Caco-2 (cell line): Measurements from ENCODE around the gene TRIO. TPM values are rescaled to one million over a fixed set of nuclear protein-coding genes. Genes with fewer than 3 reads are reported as not detected.

Source experiments
- BruUV-seq: library from RNA; stranded (reverse); fragments of 400-500 nt; replicated peaks from 2 replicates; lab custom pipeline; 2021; lab: Mats Ljungman, UMichigan
- CTCF ChIA-PET: fragments of 300-600 bp; sonication (Branson Sonifier 250); formaldehyde crosslinking; loops from one replicate; lab custom pipeline; 2022; ENCODE audit warnings: antibody characterized with exemption; lab: Charles Lee
- POLR2A ChIA-PET: fragments of 300-600 bp; sonication (Branson Sonifier 250); formaldehyde crosslinking; loops from one replicate; lab custom pipeline; 2022; ENCODE audit warnings: antibody characterized with exemption; lab: Charles Lee
- DNase-seq, 2 experiments: peaks; one replicate each; pipeline versions ENCODE4 v3.0.0 to v3.0.0-alpha.2; 2020 to 2022
- H3K27me3 ChIP-seq: replicated peaks from 2 replicates; pipeline ENCODE4 v1.6.0; 2011; ENCODE audit warnings: low read length; ENCODE audit not compliant: control insufficient read depth, insufficient read depth
- H3K36me3 ChIP-seq: 2 replicates; pipeline ENCODE4 v1.5.1; 2011; ENCODE audit warnings: low read length; ENCODE audit not compliant: control insufficient read depth, insufficient read depth
- H3K4me1 ChIP-seq: fragments of 250-450 bp; sonication (Bioruptor Pico); 2 replicates; pipeline ENCODE4 v1.5.1; 2020; ENCODE audit warnings: mild to moderate bottlenecking
- H3K4me3 ChIP-seq: 2 replicates; pipeline ENCODE4 v1.5.1; 2011; ENCODE audit warnings: low read depth, mild to moderate bottlenecking, control low read depth, low read length
- H3K9me3 ChIP-seq: fragments of 250-450 bp; sonication (Bioruptor Pico); 2 replicates; pipeline ENCODE4 v1.5.1; 2020; ENCODE audit warnings: mild to moderate bottlenecking, moderate library complexity
- H3K27ac Mint-ChIP-seq: one replicate; pipeline ENCODE4 v1.8.0; 2022; ENCODE audit warnings: mixed read lengths; ENCODE audit not compliant: unreplicated experiment
- H3K27me3 Mint-ChIP-seq: one replicate; pipeline ENCODE4 v1.8.0; 2022; ENCODE audit warnings: mixed read lengths; ENCODE audit not compliant: insufficient read depth, unreplicated experiment
- H3K36me3 Mint-ChIP-seq: one replicate; pipeline ENCODE4 v1.8.0; 2022; ENCODE audit warnings: mild to moderate bottlenecking, mixed read lengths; ENCODE audit not compliant: insufficient read depth, unreplicated experiment
- H3K4me1 Mint-ChIP-seq: one replicate; pipeline ENCODE4 v1.8.0; 2022; ENCODE audit warnings: low read depth, mixed read lengths; ENCODE audit not compliant: unreplicated experiment
- H3K4me3 Mint-ChIP-seq: one replicate; pipeline ENCODE4 v1.8.0; 2022; ENCODE audit warnings: mild to moderate bottlenecking, moderate library complexity, mixed read lengths; ENCODE audit not compliant: unreplicated experiment
- H3K9me3 Mint-ChIP-seq: one replicate; pipeline ENCODE4 v1.8.0; 2022; ENCODE audit warnings: mixed read lengths; ENCODE audit not compliant: unreplicated experiment
- intact Hi-C: fragments of 100-400 bp; cut with micrococcal nuclease; formaldehyde crosslinking; loops from one replicate; pipeline ENCODE4 v1.10.0; 2022; ENCODE audit not compliant: unreplicated experiment
- total RNA-seq: library from RNA; stranded (reverse); gene quantifications from 2 replicates; pipeline ENCODE4 v1.2.3, GENCODE V29; 2022
- TF ChIP-seq, protein P1 (sequence below), 2 experiments: fragments of 200-600 bp in 1 of 2; IDR thresholded peaks; 1 replicate in 1 of 2; 2 replicates in 1 of 2; pipeline versions ENCODE4 v1.5.1 to v1.8.0; 2011 to 2022; ENCODE audit warnings: antibody characterized with exemption in 1 of 2, control low read depth in 1 of 2, inconsistent platforms in 1 of 2, low read depth in 1 of 2, low read length in 1 of 2, mild to moderate bottlenecking in 1 of 2, moderate library complexity in 1 of 2; ENCODE audit not compliant: insufficient read depth in 1 of 2, severe bottlenecking in 1 of 2, unreplicated experiment in 1 of 2

Gene TRIO
- total RNA-seq, 1 experiment from 2014 or later: 92.0 TPM

DNA sequence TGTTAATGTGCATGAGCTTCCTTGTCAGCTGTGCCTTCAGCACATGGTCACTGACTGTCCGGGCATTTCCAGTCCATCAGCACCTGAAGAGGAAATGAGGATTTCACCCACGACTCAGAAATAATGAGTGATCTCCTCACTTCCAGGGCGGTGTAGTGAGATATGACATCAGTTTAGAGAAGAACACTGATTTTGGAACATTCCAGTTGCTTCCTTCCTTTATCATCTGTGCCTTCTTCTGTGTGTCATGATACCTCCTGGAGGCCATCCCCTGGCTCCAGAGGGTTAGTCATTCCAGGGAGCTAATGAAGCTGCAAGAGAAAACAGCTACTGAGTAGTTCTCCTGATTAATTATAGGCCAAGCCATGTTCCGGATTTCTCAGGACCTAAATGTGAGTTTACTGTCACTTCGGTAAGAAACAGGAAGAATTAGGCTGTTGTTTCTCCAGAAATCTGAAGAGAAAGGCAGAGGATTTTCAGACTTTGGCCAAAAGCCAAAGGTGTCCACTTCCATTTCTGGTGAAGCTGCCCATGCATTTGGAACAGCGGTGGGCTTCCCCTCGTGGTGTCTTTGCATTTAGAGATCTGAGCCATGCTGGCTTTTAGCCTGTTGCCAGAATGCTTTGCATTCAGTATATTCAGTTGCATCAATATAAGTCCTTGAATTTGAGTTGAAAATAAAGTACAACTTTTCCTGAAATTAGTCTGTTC lies 277.1 kb downstream of the TRIO start:
- H3K4me3 Mint-ChIP-seq: no peak overlapping the region
- BruUV-seq: no TSS peak
- no peaks in the 10 kb centered on the region for H3K4me1 Mint-ChIP-seq
- H3K4me3 ChIP-seq: no peak overlapping the region
- no peaks in the 10 kb centered on the region for H3K27me3 ChIP-seq
- DNase-seq: no peak
- TF ChIP-seq, protein P1, sequence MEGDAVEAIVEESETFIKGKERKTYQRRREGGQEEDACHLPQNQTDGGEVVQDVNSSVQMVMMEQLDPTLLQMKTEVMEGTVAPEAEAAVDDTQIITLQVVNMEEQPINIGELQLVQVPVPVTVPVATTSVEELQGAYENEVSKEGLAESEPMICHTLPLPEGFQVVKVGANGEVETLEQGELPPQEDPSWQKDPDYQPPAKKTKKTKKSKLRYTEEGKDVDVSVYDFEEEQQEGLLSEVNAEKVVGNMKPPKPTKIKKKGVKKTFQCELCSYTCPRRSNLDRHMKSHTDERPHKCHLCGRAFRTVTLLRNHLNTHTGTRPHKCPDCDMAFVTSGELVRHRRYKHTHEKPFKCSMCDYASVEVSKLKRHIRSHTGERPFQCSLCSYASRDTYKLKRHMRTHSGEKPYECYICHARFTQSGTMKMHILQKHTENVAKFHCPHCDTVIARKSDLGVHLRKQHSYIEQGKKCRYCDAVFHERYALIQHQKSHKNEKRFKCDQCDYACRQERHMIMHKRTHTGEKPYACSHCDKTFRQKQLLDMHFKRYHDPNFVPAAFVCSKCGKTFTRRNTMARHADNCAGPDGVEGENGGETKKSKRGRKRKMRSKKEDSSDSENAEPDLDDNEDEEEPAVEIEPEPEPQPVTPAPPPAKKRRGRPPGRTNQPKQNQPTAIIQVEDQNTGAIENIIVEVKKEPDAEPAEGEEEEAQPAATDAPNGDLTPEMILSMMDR (IDR thresholded peaks at IDR 0.05; ENCODE audit: insufficient read depth in 1 of 2, low read depth in 1 of 2, low read length in 1 of 2, severe bottlenecking in 1 of 2, unreplicated experiment in 1 of 2): no peak
- ChIA-PET POLR2A (no interaction called here), CTCF (interaction anchor here (0.9 kb wide), 1 partner anchor 14 kb away, joined by 3 read pairs; no protein-coding TSS in a partner anchor)
- no peaks in the 10 kb centered on the region for H3K9me3 Mint-ChIP-seq
- no peaks in the 10 kb centered on the region for H3K4me1 ChIP-seq
- peaks cover 1% of the 10 kb centered on the region for H3K36me3 ChIP-seq
- no peaks in the 10 kb centered on the region for H3K9me3 ChIP-seq
- intact Hi-C loops: no loop called here
- H3K27me3 Mint-ChIP-seq: no peaks in the 10 kb centered on the region
- H3K27ac Mint-ChIP-seq: no peak overlapping the region
- H3K36me3 Mint-ChIP-seq: peaks cover 50% of the 10 kb centered on the region

DNA sequence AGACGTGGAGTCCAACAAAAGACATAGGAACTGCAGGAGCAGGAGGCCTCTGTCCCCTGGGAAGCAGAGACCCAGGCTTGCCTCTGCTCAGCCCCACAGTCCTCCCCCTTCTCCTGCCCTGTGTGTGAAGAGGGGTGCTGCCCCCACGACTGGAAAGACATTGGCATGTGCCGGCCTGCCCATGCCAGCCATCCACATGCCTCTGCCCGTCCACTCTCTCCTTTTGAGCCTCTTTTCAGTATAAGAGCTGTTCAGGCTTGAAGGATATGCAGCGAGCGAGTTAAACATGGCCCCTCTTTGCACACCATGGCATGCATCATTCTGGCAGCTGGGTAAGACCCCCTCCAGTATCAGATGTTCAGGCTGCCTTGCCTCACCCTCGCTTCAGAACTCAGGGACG lies 278.7 kb downstream of the TRIO start:
- intact Hi-C loops: no loop called here
- H3K9me3 ChIP-seq: no peaks in the 10 kb centered on the region
- ChIA-PET POLR2A (no interaction called here), CTCF (no interaction called here)
- peaks cover 65% of the 10 kb centered on the region for H3K36me3 Mint-ChIP-seq
- H3K4me1 Mint-ChIP-seq: no peaks in the 10 kb centered on the region
- H3K36me3 ChIP-seq: peaks cover 1% of the 10 kb centered on the region
- TF ChIP-seq, protein P1 (IDR thresholded peaks at IDR 0.05; ENCODE audit: insufficient read depth in 1 of 2, low read depth in 1 of 2, low read length in 1 of 2, severe bottlenecking in 1 of 2, unreplicated experiment in 1 of 2): no peak
- H3K27me3 Mint-ChIP-seq: no peaks in the 10 kb centered on the region
- DNase-seq: no peak
- no peaks in the 10 kb centered on the region for H3K9me3 Mint-ChIP-seq
- H3K4me3 Mint-ChIP-seq: no peak overlapping the region
- H3K27ac Mint-ChIP-seq: no peak overlapping the region
- H3K27me3 ChIP-seq: no peaks in the 10 kb centered on the region
- no peak overlapping the region for H3K4me3 ChIP-seq
- no TSS peak for BruUV-seq
- no peaks in the 10 kb centered on the region for H3K4me1 ChIP-seq

DNA sequence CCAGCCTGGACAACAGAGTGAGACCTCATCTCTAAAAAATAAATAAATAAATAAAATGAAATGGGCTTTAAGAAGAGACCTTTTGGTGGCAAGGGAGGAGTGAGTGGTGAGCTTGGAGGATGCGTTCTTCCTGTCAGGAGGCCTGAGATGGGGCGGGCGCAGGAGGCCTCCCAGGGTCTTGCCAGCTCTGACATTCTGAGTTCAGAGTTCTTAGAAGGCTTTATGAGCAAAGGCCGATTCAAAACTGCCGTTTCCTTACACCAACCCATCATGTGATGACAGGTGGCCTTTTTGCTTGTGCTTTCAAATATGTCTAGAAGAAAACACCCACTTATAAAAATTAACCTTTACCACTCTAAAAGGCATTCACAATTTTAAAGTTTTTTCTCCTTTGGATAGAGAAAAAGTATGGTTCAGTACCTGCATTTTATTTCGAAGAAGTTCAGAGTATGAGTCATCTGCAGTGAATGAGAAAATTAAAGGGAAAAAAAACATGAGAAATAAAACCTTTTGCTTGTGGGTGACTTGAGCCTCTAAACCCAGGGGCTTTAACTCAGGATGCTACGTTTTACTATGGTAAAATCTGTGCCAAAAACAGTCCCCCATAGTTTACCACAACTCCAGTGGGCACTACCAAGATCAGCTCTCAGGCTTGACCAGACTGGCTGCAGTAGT lies 281.0 kb downstream of the TRIO start:
- no peaks in the 10 kb centered on the region for H3K27me3 Mint-ChIP-seq
- BruUV-seq: no TSS peak
- H3K9me3 ChIP-seq: no peaks in the 10 kb centered on the region
- no peaks in the 10 kb centered on the region for H3K27me3 ChIP-seq
- H3K4me1 Mint-ChIP-seq: no peaks in the 10 kb centered on the region
- H3K9me3 Mint-ChIP-seq: no peaks in the 10 kb centered on the region
- CTCF ChIA-PET: interaction anchor here (1.3 kb wide), 1 partner anchor 225 kb away, joined by 5 read pairs; no protein-coding TSS in a partner anchor
- H3K4me3 ChIP-seq: no peak overlapping the region
- no peak for DNase-seq
- POLR2A ChIA-PET: no interaction called here
- no peaks in the 10 kb centered on the region for H3K4me1 ChIP-seq
- intact Hi-C loops: no loop called here
- no peak overlapping the region for H3K27ac Mint-ChIP-seq
- TF ChIP-seq, protein P1 (IDR thresholded peaks at IDR 0.05; ENCODE audit: insufficient read depth in 1 of 2, low read depth in 1 of 2, low read length in 1 of 2, severe bottlenecking in 1 of 2, unreplicated experiment in 1 of 2): no peak
- H3K36me3 Mint-ChIP-seq: peaks cover 58% of the 10 kb centered on the region
- no peak overlapping the region for H3K4me3 Mint-ChIP-seq
- H3K36me3 ChIP-seq: peaks cover 1% of the 10 kb centered on the region
